Measurements from ENCODE around the gene MIA3. TPM values are rescaled to one million over a fixed set of nuclear protein-coding genes. Genes with fewer than 3 reads are reported as not detected.
A peak's percentile ranks its signal among the peaks of the same experiment; 100 is the strongest.

Gene MIA3
- total and polyA plus RNA-seq, 2 experiments from 2014 or later, result 32.7 to 40.0 TPM

GRCh38 chr1:222712253-222713090, 94.6 kb downstream of the MIA3 start, which contains the start of the genes AIDA and BROX (continued):
- TF ChIP-seq ZNF462 (CRISPR knock-in tag; IDR thresholded peaks at IDR 0.05), result no peak
- no peak for TF ChIP-seq ZNF331 (CRISPR knock-in tag; IDR thresholded peaks at IDR 0.05; ENCODE audit: low read depth)
- TF ChIP-seq CREB1 (CRISPR knock-in tag; IDR thresholded peaks at IDR 0.05; ENCODE audit: low read depth), result peak; percentile 40; the same call in 1 of the 2 replicates
- no peak for TF ChIP-seq STAT1 (IDR thresholded peaks at IDR 0.05; ENCODE audit: unreplicated experiment)

GRCh38 chr1:222713091-222713961, 95.4 kb downstream of the MIA3 start:
- Histone ChIP-seq H3F3A (replicated peaks; ENCODE audit: low read depth) (0 out of 2 replicates have a peak, but pooled peaks cover 8% of the 10 kb centered on the region), H4K20me1 (replicated peaks; ENCODE audit: insufficient read depth) (no peaks in the 10 kb centered on the region; the same call in 1 of the 2 replicates), H3K4me1 (ENCODE audit: insufficient read depth) (peaks cover 10% of the 10 kb centered on the region), H2AFZ (peak overlapping the region; percentile 100), H3K4me3 (peak overlapping the region; percentile 99), H3K9me2 (ENCODE audit: insufficient read depth) (no peaks in the 10 kb centered on the region), H3K27ac (ENCODE audit: low read depth) (peak overlapping the region; percentile 98), H3K4me2 (peak overlapping the region; percentile 96), H3K27me3 (ENCODE audit: insufficient read depth) (no peaks in the 10 kb centered on the region), H3K79me2 (replicated peaks; ENCODE audit: insufficient read depth) (peaks cover 45% of the 10 kb centered on the region), H3K36me3 (ENCODE audit: insufficient read depth) (no peaks in the 10 kb centered on the region)
- Mint-ChIP-seq H3K27me3 (ENCODE audit: insufficient read depth, low read depth, poor library complexity) (peaks cover 18% of the 10 kb centered on the region), H3K4me3 (peak overlapping the region; percentile 93), H3K9me3 (no peaks in the 10 kb centered on the region), H3K4me1 (peaks cover 18% of the 10 kb centered on the region), H3K36me3 (ENCODE audit: low read depth) (peaks cover 8% of the 10 kb centered on the region), H3K27ac (peak overlapping the region; percentile 99)
- DNase-seq (ENCODE audit: low spot score) (peak; percentile 97), ATAC-seq (peak; percentile 84)
- TF ChIP-seq CTCF (conservative IDR thresholded peaks at IDR 0.05; ENCODE audit: low read depth in 2 of 2) (peak in 1 of 2 experiments; percentile 29; a peak in 2 of 4 replicates), ZNF331 (CRISPR knock-in tag; IDR thresholded peaks at IDR 0.05; ENCODE audit: low read depth) (no peak), ETS1 (IDR thresholded peaks at IDR 0.05) (peak; percentile 73)
